ENCODE measurements around the gene FAM167B.
A peak's percentile ranks its signal among the peaks of the same experiment; 100 is the strongest.
"Not testable (repeated sequence)": the region's sequence is repeated elsewhere in the genome, so short reads cannot be mapped to it uniquely, and the experiment has no call there.

FAM167B gene

DNA sequence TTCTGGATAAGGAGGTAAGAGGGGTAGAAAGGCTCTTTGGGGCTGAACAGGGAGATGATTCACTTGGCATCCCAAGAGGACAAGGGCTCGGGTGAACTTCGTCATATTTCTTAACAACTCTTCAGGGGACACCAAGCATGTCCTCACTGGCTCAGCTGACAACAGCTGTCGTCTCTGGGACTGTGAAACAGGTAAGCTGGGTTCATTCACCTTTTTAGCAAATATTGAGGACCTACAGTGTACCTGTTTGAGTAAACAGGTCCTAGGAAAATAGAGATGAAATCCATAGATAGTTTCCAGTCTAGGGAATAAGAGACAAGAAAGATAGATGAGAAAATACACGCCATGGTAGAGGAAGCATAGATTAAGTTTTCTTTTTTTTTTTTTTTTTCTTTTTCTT is 22.7 kb upstream of the FAM167B start:
- DNase-seq: no peak

DNA sequence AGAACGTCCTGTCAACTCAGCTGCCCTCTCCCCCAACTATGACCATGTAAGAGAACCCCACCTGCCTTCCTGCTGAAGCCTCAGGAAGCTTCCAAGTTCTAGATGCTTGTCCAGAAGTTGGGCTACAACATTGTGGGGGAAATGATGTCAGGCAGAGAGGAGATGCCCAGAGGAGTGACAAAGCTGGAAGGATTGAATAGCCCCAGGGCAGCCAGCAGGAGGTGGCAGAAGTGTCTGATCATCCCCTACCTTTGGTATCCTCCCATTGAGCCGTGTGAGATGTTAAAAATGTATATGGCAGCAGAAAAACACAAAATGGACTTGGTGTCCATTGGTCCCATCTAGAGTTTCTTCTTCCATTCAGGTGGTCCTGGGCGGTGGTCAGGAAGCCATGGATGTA is 18.3 kb upstream of the FAM167B start:
- no peak for DNase-seq

DNA sequence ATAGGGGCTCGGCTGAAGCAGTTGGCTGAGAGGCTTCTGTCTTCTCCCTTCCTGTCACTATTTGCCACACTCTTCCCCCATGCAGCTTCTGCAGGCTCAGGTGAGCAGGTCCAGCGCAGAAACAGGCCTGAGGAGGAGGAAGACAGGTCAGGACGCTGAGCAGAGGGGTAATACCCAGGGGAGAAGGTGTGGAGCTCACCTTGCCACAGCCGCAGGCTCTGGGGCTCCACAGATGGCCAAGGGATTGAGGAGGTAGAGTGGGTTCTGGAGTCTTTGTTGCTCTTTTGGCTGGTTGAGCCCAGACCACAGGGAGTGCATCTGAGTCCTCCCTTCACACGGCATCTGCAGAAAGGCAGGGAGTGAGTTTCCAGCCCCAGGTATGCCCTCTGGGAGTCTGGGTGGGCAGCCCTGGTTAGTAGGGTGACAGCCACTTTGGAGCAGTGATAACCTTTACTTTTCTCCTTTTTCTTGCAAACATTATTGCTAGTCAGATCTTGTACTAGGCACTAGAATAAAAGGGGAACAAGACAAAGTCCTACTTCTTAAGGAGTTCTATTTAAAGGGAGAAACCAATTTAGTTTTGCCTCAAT is 15.1 kb upstream of the FAM167B start:
- no peak for DNase-seq

DNA sequence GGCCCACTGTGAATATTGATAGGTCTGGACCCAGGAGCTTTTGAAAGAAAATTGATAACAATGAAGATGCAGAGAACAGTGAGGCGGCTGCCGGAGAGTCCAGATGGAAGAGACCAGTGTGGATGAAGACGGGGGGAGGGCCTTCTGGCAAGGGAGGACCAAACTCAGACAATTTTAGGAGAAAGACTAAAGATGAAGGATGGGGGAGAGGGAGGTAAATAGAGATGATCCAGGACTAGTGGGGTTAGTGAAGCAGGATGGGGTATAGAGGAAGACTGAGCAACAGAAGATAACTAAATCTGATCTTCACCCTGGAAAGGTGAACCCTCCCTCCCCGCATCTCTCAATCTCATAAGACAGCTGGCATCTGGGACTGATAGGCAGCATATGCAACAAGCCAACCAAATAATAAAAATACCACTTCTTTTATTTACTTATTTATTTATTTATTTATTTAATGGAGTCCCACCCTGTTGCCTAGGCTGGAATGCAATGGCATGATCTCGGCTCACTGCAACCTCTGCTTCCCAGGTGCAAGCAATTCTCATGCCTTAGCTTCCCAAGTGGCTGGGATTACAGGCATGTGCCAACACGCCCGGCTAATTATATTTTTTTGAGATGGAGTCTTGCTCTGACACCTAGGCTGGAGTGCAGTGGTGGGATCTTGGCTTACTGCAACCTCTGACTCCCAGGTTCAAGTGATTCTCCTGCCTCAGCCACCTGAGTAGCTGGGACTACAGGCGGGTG is 14.3 kb upstream of the FAM167B start:
- no peak for DNase-seq

DNA sequence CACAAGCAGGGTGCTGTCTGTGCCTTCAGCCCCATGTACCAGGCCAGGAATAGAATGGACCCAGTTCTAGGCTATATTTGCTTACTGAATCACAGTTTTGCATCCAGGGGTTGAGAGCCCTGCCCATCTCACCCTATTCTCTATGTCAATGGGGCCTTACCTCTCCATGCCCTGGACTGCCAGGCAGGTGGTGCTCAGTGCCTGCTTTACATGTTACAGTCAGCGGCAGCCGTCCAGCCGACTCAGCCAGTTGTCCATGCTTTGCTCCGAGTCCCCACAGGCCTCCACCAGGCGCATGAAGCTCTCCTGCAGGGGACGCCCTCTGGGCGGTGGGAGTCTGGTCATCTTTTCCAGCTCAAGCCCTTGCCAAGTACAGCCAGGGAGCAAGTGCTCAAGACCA is 12.2 kb upstream of the FAM167B start:
- DNase-seq: no peak

DNA sequence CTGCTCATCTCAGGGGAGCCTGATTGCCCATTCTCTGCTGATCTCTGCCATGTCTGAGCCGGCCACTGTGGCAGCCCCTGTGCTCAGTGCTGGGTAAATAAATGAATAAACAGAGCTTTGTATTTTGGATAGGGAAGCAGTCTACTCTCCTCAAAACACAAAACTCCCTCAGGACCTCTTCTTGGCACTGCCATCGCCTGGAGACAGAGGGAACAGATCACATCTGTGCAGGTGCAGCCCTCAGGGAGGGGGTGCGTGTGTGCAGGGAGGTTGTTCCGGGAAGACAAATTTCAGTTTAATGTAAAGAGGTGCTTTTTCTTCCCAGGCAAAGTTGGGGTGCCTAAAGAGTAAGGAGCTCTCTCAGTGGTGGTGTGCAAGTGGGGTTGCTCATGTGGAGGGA is 7.7 kb upstream of the FAM167B start:
- DNase-seq: no peak

DNA sequence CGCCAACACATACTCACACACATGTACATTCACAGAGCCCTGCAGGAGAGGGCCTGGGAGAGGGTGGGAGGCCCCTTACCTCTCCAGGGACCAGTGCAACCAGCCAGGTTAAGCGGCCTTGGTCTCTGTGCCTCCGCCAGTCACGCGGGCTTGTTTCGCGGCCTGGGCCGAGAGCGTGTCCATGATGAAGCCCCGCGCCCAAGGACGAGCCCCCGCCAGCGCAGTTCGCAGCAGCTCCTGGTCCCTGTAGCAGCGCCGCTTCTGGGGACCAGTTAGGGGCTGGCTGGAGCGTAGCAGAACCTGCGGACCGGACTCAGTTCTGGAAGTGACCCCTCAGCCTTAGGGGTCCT is 7.3 kb upstream of the FAM167B start:
- no peak for DNase-seq

DNA sequence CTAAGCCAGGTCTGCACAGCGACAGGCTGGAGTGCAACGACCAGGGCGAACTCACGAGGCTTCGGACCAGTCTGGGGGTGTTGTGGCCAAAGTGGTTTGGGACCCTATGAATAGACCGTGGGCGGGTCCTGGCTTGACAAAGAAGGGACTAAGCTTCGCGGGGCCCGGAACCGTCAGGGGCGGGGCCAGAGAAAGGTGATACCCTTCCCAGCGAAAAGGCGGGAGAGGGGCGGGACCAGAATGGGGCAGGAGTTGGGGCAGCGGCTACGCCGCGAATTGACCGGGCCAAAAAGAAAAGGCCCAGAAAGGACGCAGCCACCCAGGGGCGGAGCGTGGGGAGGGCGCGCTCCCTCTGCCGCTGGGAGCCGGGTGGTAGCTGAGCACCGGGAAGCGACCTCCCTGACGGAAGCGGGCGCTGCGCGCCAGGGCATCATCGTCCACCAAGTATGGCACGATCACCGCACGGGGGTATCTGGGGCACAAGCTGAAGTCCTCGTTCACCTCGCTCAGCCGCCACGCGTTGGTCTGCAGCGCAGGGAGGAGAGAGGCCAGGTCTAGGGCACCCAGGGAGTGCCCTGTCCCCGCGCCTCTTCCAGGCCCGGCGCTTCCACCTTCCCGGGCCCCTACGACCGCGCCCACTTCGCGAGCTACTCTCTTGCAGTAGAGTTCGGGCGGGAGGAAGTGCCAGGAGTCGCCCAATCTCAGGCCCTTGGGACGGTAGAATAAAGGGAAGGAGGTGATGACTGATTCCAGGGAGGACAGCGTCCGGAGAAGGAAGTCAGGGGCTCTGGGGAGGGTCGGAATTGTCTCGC is 6.7 kb upstream of the FAM167B start:
- DNase-seq: peak; percentile 62

DNA sequence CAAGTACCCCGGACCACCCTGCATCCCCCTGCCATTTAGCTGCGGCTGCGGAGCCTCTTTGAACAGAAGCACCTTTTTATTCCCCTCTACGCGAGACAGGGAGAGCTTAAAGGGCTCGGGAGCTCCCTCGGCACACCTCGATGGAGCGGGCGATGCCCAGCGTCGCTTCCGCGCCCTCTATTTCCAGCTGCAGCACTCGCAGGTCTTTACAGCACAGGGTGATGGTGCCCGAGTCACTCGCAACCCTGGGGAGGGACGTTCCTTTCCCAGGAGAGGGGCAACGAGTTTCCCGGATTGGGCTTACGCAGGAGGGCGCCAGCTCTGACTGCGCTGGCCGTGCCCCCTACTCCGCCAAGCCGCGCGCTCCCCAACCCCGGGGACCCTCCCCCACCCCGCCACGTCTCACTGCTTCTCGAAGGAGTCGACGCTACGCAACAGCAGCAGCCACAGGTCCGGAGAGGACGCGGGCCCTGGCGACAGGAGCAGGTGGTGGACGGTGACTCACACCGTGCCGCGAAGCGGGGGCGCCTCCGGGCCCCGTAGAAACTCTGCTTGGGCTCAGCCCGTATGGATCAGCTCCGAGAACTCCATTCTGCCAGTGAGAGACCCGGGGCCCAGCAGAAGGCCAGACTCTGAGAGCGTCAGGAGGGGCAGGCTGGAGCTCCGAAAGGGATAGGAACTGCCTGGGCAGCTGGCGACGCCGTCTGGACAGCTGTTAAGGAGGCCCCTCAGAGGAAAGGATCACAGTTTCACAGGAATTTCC is 5.8 kb upstream of the FAM167B start:
- peak; percentile 44 for DNase-seq

DNA sequence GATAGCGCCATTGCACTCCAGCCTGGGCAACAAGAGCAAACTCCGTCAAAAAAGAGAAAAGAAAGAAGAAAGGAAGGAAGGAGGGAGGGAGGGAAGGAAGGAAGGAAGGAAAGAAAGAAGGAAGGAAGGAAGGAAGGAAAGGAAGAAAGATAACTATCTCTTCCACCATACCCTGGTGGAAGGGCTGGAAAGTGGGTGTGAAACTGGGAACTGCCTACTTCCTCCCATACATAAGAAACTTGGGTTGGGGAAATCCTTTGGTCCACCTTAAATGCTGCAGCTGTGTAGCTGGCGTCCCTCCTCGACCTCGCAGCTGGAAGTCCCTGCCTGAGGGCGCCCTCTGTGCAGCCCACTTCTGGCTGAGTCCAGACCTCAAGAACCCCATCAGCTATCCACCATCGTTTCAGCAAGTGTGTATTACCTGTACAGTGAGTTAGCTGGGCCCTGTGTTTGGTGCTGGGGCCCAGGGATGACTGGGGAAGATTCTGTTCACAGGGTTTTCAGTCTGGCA is 4.6 kb upstream of the FAM167B start:
- DNase-seq: peak; percentile 39

DNA sequence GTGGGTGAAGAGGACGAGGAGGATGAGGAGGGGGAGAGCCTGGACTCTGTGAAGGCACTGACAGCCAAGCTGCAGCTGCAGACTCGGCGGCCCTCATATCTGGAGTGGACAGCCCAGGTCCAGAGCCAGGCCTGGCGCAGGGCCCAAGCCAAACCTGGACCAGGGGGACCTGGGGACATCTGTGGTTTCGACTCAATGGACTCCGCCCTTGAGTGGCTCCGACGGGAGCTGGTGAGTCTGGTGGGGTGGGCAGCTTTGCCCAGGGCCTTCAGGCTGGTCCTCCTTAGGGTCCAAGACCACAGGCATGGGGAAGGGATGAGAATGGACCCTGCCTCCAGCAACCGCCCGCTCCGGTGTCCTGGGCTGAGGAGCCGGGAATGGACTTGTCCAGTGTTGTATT is 430 bp downstream of the FAM167B start:
- DNase-seq: no peak

DNA sequence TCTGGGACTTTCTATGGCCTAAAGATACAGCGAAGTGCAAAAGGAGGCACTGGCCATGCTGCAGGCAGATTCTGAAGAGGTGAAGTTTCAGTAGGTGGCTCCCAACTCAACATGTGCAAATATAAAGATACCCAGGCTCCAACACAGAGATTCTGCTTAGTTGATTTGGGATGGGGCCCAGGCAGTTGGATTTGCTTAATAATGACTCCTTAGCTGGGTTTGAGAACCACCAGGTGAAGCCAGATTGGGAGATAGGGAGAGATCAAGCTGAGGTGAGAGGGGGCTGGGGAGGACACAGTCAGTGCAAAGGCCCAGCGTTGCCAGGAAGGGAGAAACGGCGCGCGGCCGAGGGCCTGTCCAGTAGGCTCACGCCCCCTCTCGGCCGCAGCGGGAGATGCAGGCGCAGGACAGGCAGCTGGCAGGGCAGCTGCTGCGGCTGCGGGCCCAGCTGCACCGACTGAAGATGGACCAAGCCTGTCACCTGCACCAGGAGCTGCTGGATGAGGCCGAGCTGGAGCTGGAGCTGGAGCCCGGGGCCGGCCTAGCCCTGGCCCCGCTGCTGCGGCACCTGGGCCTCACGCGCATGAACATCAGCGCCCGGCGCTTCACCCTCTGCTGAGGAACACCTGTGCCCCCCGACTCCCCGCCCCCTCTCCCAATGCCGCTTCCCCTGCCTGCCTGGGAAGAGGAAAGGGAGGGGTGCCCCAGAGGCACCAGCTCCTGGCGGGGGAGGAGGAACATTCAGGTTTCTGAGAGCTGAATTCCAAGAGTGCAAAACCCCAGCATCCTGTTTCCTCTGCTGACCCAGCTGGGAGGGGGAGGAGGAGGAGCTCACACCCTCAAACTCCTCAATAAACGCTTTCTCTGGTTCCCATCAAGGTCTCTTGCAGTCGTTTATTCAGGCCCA is 1.2 kb downstream of the FAM167B start:
- peak; percentile 85 for DNase-seq

DNA sequence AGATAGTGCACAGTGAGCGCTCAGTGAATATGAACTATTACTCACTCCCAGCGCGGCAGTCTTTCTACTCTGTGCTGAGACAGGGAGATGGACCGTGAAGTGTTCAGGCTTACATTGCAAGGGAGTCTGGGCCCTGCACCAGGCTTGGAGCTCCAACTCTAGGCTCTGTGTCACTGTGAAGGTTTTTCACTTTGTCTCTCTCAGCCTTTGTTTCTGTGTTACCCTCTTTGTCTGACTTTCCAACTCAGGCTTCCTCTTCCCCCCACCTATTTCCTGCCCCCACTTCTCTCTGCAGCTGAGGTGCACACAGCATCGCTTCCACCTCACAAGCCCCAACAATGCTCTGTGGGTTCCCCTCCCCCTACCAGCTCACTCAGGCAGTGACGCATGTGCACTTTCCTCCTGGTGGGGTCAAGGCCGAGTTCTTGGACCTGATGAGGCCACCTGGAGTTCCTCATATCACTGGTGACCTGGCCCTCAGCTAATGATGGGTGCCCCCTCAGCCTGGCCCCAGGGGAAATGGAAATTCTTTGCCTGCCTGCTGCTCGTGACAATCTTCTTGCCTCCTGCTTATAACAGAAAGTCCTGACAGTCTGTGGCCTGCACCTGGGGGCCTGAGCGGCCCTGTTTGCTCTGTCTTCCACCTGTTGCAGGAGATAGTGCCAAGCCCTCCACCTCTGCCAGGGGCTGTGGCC is 3.0 kb downstream of the FAM167B start:
- DNase-seq: peak; percentile 58

DNA sequence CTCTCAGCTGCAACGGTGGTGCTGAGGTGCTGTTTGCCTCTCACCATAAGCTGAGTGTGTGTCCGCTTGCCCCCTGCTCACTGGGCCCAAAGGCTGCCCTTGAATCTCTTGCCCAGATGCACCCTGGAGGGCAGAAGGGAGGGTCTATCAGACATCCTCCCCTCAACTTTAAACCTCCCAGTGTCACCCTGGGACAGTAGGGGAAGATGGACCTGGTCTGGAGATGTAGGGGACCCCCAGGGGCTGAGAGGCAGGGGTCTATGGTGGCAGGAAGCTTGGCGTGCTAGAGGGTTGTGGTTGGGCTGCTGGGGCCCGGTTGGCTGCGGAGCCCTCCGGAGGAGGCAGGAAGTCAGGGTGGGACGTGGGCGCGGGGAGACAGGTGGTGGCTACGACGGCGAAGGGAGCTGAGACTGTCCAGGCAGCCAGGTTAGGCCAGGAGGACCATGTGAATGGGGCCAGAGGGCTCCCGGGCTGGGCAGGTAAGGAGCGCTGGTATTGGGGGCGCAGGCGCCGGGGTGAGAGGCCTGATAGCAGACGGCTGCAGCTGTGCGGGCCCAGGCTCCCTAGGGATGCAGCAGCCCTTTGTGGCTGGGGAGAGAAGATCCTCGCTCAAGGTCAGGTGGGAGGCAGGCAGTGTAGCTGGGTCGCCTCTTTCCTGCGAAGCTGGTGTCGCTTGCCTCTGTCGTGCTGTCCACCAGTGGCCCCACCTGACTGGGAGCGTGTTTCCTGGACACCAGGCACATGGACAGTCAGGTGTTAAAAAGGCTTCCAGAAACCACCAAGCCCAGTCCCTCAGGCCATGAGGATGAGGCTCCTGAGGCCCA is 4.1 kb downstream of the FAM167B start, which contains the start of gene LCK:
Gene LCK (plus strand): TSS at position 373 of the 824 bp plus-strand sequence. CDS start 23,065 bp downstream, outside the sequence.
- no peak for DNase-seq

DNA sequence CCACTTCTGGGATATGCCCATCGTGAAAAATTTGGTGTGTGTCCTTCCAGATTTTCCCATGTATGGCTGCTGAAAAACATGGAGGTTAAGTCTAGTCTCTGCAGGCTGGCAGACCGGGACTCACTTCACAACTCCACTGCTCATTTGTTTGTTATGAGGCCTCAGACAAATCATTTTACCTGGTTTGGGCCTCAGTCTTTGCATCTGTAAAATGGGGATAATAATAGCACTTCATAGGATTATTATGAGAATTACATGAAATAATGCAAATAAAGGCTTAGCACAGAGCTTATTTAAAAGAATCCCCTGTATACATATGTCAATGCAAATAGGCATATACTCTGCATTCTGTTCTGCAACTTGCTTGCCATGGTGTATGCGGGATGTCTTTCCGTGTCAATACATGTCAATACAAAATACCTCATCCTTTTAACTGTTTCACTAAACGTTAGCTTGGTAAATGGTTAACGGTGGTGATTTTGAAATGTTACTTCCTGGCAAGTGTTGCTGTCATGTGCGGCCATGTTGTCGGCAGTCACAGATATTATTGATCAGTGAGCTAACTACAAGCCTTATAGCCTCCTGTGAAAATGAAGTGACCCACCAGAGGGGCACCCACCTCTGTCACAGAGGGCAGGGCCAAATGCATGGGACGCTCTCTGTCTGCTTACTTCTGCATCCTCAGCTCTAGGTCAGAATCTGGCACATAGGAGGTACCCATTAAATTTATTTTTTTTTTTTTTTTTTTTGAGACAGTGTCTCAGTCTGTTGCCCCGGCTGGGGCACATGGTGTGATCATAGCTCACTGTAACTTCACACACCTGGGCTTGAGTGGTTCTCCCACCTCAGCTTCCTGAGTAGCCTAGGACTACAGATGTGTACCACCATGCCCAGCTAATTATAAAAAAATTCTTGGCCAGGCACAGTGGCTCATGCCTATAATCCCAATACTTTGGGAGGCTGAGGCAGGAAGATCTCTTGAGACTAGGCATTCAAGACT is 8.3 kb downstream of the FAM167B start:
- no peak for DNase-seq

DNA sequence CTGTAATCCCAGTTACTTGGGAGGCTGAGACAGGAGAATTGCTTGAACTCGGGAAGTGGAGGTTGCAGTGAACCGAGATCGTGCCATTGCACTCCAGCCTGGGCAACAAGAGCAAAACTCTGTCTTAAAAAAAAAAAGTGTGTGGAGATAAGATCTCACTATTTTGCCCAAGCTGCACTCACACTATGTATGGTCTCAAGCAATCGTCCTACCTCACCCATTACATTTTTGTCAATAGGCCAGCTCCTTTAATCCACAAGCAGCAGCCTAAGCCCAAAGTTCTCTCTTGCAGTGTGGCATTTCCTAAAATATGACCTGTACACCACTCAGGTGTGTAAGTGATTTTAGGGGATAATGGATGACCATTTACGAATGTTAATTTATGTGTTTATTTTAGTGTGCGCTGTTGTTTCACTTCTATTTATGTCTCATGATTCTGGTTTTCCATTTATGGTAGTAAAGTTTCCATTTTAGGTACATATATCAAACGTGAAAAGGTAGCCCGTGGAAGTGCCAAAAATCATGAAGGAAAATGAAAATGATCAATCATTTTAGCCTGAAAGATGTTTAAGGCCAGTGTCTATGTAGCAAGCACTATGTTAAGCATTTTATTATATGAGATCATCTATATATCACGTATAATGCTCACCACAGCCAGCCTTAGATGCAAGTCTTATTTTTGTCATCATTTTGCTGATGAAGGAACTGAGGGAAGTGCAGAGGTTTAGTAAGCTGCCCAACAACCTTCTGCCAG is 9.6 kb downstream of the FAM167B start:
- no peak for DNase-seq

DNA sequence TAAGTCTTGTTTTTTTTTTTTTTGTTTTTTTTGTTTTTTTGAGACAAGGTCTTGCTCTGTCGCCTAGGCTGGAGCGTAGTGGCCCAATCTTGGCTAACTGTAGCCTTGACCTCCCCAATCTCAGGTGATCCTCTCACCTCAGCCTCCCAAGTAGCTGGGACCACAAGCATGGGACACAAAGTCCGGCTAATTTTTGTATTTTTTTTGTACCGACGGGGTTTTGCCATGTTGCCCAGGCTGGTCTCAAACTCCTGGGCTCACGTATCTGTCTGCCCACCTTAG is 10.1 kb downstream of the FAM167B start:
- no peak for DNase-seq

DNA sequence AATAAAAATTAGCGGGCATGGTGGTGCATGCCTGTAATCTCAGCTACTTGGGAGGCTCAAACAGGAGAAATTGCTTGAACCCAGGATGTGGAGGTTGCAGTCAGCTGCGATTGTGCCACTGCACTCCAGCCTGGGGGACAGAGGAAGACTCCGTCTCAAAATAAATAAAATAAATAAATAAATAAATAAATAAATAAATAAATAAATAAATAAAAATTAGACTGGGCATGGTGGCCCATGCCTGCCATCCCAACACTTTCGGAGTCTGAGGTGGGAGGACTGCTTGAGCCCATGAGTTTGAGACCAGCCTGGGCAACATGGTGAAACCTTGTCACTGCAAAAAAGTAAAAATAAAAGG is 16.2 kb downstream of the FAM167B start:
- not testable (repeated sequence) for DNase-seq

DNA sequence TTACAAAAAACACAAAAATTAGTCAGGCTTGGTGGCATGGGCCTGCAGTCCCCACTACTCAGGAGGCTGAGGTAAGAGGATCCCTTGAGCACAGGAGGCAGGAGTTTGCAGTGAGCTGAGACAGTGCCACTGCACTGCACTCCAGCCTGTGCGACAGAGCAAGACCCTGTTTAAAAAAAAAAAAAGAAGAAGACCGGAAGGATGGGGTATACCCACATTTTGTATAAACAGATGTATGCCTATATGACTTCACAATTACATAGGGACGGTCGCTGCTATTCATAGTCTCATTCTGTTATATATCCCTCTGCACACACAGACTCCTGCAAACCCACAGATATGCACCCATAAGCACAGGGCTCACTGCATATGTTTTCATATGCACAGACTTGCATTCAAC is 16.7 kb downstream of the FAM167B start:
- no peak for DNase-seq
